HG03571 (cell line): ENCODE measurements around the gene TMEM269.

Experiments used
- ATAC-seq: cut with Tn5 transposase; IDR thresholded peaks from one replicate; pipeline ENCODE4 v1.9.1; 2021; ENCODE audit not compliant: unreplicated experiment

TMEM269 gene

DNA sequence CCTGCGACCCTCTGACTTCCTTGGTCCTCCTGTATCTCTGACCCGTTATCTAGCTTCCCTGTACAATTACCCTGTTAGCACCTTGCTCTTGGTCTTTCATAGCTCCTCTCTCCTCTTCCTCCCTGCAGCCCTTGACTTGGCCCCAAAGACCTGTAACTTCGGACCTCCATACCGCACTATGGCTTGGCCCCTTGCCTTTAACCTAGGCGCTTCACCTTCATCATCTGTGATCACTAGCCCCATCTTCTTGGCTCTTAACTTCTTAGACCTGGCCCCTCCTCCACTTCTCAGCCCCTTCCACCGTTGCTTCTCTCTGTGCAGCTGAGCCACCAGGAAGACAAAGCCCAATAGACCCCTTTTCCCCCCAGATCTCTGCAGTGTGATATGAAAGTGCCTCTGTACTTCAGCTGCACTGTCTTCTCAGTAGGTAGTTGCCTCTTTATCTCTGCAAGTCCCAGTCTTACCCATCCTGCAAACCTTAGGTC is 62.4 kb downstream of the TMEM269 start:
- ATAC-seq, result no peak

- ATAC-seq, result no peak
These were observed 63.1 kb downstream of the TMEM269 start for GRCh38 chr1:42847721-42848460.

GRCh38 chr1:42848823-42849537 is 64.2 kb downstream of the TMEM269 start:
- no peak for ATAC-seq

- ATAC-seq, result no peak
These were observed 65.2 kb downstream of the TMEM269 start for GRCh38 chr1:42849944-42850343.
